HepG2 (cell line): Measurements from ENCODE around the gene TPX2. TPM values are rescaled to one million over a fixed set of nuclear protein-coding genes. Genes with fewer than 3 reads are reported as not detected.

Experiments
- DNMT3B ChIP-seq: conservative IDR thresholded peaks from 2 replicates; pipeline ENCODE4 v1.6.1; 2016; ENCODE audit warnings: missing biosample characterization, control low read depth
- DR1 ChIP-seq: sonication (generic); formaldehyde crosslinking; IDR thresholded peaks from 2 replicates; pipeline ENCODE4 v1.8.0; 2021; ENCODE audit warnings: mild to moderate bottlenecking, missing genetic modification reagents, inconsistent platforms
- EZH2 ChIP-seq: conservative IDR thresholded peaks from 2 replicates; pipeline ENCODE4 v1.6.1; 2012; ENCODE audit warnings: mild to moderate bottlenecking, low read depth, low read length, moderate library complexity
- GTF3A ChIP-seq: sonication (generic); formaldehyde crosslinking; conservative IDR thresholded peaks from 2 replicates; pipeline ENCODE4 v1.4.0; 2020; ENCODE audit warnings: mild to moderate bottlenecking, missing genetic modification reagents
- IKZF4 ChIP-seq: sonication (generic); formaldehyde crosslinking; IDR thresholded peaks from 2 replicates; pipeline ENCODE4 v1.5.1; 2020; ENCODE audit warnings: borderline replicate concordance, mild to moderate bottlenecking, low read depth, missing genetic modification reagents; ENCODE audit errors: not compliant biosample characterization
- IRF2 ChIP-seq: IDR thresholded peaks from 2 replicates; pipeline ENCODE4 v1.6.1; 2018; ENCODE audit warnings: missing genetic modification reagents, missing compliant biosample characterization
- KAT2B ChIP-seq: fragments of 150-350 bp; IDR thresholded peaks from 2 replicates; pipeline ENCODE4 v1.6.1; 2014; ENCODE audit warnings: low read depth, low read length, borderline replicate concordance
- KMT2A ChIP-seq: sonication (generic); formaldehyde crosslinking; IDR thresholded peaks from 2 replicates; pipeline ENCODE4 v1.4.0; 2020; ENCODE audit warnings: missing genetic modification reagents
- MEF2D ChIP-seq: sonication (generic); formaldehyde crosslinking; IDR thresholded peaks from 2 replicates; pipeline ENCODE4 v1.5.1; 2020; ENCODE audit warnings: mild to moderate bottlenecking, missing genetic modification reagents
- MIXL1 ChIP-seq: IDR thresholded peaks from 2 replicates; pipeline ENCODE4 v1.6.1; 2016
- SRY ChIP-seq: sonication (generic); formaldehyde crosslinking; IDR thresholded peaks from 2 replicates; pipeline ENCODE4 v1.8.0; 2022; ENCODE audit warnings: mild to moderate bottlenecking, missing genetic modification reagents
- TBL1XR1 ChIP-seq: fragments of 150-350 bp; IDR thresholded peaks from 2 replicates; pipeline ENCODE4 v1.6.1; 2014; ENCODE audit warnings: borderline replicate concordance, low read length; ENCODE audit not compliant: partially characterized antibody
- YEATS4 ChIP-seq: sonication (generic); formaldehyde crosslinking; IDR thresholded peaks from 2 replicates; pipeline ENCODE4 v1.4.0; 2020; ENCODE audit warnings: missing genetic modification reagents, borderline replicate concordance
- ZBTB1 ChIP-seq: sonication (generic); formaldehyde crosslinking; IDR thresholded peaks from 2 replicates; pipeline ENCODE4 v1.4.0; 2020; ENCODE audit warnings: missing genetic modification reagents, borderline replicate concordance
- ZBTB42 ChIP-seq: sonication (generic); formaldehyde crosslinking; IDR thresholded peaks from 2 replicates; pipeline ENCODE4 v1.5.0; 2020; ENCODE audit warnings: mild to moderate bottlenecking, missing genetic modification reagents
- ZNF121 ChIP-seq: sonication (generic); formaldehyde crosslinking; IDR thresholded peaks from 2 replicates; pipeline ENCODE4 v1.5.0; 2020; ENCODE audit warnings: mild to moderate bottlenecking, missing genetic modification reagents
- ZNF232 ChIP-seq: sonication (generic); formaldehyde crosslinking; IDR thresholded peaks from 2 replicates; pipeline ENCODE4 v1.4.0; 2020; ENCODE audit warnings: missing genetic modification reagents, borderline replicate concordance
- ZNF260 ChIP-seq: sonication (generic); formaldehyde crosslinking; IDR thresholded peaks from 2 replicates; pipeline ENCODE4 v1.4.0; 2020; ENCODE audit warnings: missing genetic modification reagents, low read depth, mild to moderate bottlenecking, borderline replicate concordance
- ZNF34 ChIP-seq: sonication (generic); formaldehyde crosslinking; IDR thresholded peaks from 2 replicates; pipeline ENCODE4 v1.4.0; 2020; ENCODE audit warnings: mild to moderate bottlenecking, missing genetic modification reagents, borderline replicate concordance
- ZNF552 ChIP-seq: sonication (generic); formaldehyde crosslinking; IDR thresholded peaks from 2 replicates; pipeline ENCODE4 v1.9.0; 2022; ENCODE audit warnings: missing genetic modification reagents, mild to moderate bottlenecking, borderline replicate concordance
- ZNF572 ChIP-seq: sonication (generic); formaldehyde crosslinking; IDR thresholded peaks from 2 replicates; pipeline ENCODE4 v1.5.1; 2020; ENCODE audit warnings: mild to moderate bottlenecking, missing genetic modification reagents
- ZNF772 ChIP-seq: sonication (generic); formaldehyde crosslinking; IDR thresholded peaks from 2 replicates; pipeline ENCODE4 v1.5.0; 2020; ENCODE audit warnings: mild to moderate bottlenecking, missing genetic modification reagents
- ZNF790 ChIP-seq: sonication (generic); formaldehyde crosslinking; IDR thresholded peaks from 2 replicates; pipeline ENCODE4 v1.8.0; 2022; ENCODE audit warnings: missing genetic modification reagents, mild to moderate bottlenecking, borderline replicate concordance
- polyA plus RNA-seq, 8 experiments: library from polyadenylated mRNA; depleted of rRNA in 3 of 8; stranded (reverse) in 7 of 8; unstranded in 1 of 8; fragments of >200 nt; fragmentation: Illumina TruSeq in 4 of 8; extraction: Trizol in 4 of 8; gene quantifications; 2 replicates each; pipeline versions ENCODE4 v1.2.1 to v1.2.3, GENCODE V29; 2011 to 2016; ENCODE audit warnings: low read depth in 4 of 8, missing spikeins in 1 of 8, mixed read lengths in 1 of 8; ENCODE audit not compliant: insufficient read depth in 1 of 8
- total RNA-seq, 5 experiments: library from RNA; depleted of rRNA; stranded (reverse); fragments of >200 nt; fragmentation: Illumina TruSeq; extraction: Trizol; gene quantifications; 2 replicates each; pipeline ENCODE4 v1.2.3, GENCODE V29; 2016; ENCODE audit warnings: low read depth in 1 of 5
- TF ChIP-seq, protein P1 (sequence below): IDR thresholded peaks from 2 replicates; pipeline ENCODE4 v1.6.1; 2018; ENCODE audit warnings: missing genetic modification reagents
- TF ChIP-seq, protein P2 (sequence below): sonication (generic); formaldehyde crosslinking; IDR thresholded peaks from 2 replicates; pipeline ENCODE4 v1.5.0; 2020; ENCODE audit warnings: missing genetic modification reagents
- TF ChIP-seq, protein P3 (sequence below): sonication (generic); formaldehyde crosslinking; IDR thresholded peaks from 2 replicates; pipeline ENCODE4 v1.4.0; 2020; ENCODE audit warnings: missing genetic modification reagents

TPX2 gene
- total and polyA plus RNA-seq, 2 of the 13 experiments (the other 11 are each of a cell fraction or from before 2014, with no cell fraction given) = 34.3 to 124 TPM

DNA sequence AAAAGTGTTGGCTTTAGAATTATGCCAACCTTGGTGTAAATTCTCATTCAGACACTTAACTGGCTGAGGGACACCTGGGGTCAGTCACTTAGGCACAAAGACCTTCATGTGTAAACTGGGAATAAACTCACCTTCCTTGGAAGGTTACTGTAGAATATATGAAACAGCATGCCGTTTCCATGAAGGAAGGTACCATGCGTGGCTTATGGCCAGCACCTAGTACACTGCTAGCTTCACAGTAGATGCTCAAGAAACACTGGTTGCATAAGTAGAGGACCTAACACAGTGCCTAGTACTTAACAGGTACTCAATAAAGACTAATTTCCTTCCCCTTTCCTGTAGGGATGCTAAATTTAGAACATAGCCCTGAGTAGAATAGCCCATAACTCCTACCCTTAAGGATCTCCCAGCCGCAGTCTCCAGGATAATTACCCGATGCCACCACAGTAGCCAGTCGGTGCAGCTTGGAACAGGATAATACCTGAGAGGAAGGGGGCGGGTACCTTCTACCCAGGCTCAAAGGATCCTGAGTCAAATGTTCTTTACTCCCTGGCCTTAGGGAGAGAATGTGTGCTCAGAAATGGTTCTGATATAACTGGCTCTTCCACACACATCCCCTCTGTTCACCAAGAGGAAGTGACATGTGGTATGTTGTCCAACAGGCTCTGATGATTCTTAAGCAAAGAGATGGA lies 20.0 kb upstream of the TPX2 start (continued):
- TF ChIP-seq, protein P1, sequence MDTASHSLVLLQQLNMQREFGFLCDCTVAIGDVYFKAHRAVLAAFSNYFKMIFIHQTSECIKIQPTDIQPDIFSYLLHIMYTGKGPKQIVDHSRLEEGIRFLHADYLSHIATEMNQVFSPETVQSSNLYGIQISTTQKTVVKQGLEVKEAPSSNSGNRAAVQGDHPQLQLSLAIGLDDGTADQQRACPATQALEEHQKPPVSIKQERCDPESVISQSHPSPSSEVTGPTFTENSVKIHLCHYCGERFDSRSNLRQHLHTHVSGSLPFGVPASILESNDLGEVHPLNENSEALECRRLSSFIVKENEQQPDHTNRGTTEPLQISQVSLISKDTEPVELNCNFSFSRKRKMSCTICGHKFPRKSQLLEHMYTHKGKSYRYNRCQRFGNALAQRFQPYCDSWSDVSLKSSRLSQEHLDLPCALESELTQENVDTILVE (CRISPR knock-in tag) = no peak
- TF ChIP-seq, protein P2, sequence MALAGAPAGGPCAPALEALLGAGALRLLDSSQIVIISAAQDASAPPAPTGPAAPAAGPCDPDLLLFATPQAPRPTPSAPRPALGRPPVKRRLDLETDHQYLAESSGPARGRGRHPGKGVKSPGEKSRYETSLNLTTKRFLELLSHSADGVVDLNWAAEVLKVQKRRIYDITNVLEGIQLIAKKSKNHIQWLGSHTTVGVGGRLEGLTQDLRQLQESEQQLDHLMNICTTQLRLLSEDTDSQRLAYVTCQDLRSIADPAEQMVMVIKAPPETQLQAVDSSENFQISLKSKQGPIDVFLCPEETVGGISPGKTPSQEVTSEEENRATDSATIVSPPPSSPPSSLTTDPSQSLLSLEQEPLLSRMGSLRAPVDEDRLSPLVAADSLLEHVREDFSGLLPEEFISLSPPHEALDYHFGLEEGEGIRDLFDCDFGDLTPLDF (CRISPR knock-in tag) = no peak
- TF ChIP-seq MEF2D (CRISPR knock-in tag) (no peak), SRY (CRISPR knock-in tag) (0 out of 2 replicates have a peak, but pooled peaks have one; percentile 4), ZNF34 (CRISPR knock-in tag) (no peak), ZNF260 (CRISPR knock-in tag) (no peak), ZNF121 (no peak), DNMT3B (no peak), DR1 (CRISPR knock-in tag) (no peak), ZNF232 (CRISPR knock-in tag) (0 out of 2 replicates have a peak, but pooled peaks have one; percentile 16), ZBTB42 (CRISPR knock-in tag) (no peak), IRF2 (CRISPR knock-in tag) (peak; percentile 20; the same call in 1 of the 2 replicates), ZNF552 (CRISPR knock-in tag) (no peak), IKZF4 (no peak), GTF3A (CRISPR knock-in tag) (no peak), EZH2 (no peak), ZNF772 (CRISPR knock-in tag) (no peak), TBL1XR1 (no peak), MIXL1 (CRISPR knock-in tag) (no peak), KAT2B (no peak), YEATS4 (no peak), ZNF572 (CRISPR knock-in tag) (no peak), ZNF790 (CRISPR knock-in tag) (no peak), KMT2A (CRISPR knock-in tag) (no peak; the same call in 1 of the 2 replicates), ZBTB1 (CRISPR knock-in tag) (no peak)
- TF ChIP-seq, protein P3, sequence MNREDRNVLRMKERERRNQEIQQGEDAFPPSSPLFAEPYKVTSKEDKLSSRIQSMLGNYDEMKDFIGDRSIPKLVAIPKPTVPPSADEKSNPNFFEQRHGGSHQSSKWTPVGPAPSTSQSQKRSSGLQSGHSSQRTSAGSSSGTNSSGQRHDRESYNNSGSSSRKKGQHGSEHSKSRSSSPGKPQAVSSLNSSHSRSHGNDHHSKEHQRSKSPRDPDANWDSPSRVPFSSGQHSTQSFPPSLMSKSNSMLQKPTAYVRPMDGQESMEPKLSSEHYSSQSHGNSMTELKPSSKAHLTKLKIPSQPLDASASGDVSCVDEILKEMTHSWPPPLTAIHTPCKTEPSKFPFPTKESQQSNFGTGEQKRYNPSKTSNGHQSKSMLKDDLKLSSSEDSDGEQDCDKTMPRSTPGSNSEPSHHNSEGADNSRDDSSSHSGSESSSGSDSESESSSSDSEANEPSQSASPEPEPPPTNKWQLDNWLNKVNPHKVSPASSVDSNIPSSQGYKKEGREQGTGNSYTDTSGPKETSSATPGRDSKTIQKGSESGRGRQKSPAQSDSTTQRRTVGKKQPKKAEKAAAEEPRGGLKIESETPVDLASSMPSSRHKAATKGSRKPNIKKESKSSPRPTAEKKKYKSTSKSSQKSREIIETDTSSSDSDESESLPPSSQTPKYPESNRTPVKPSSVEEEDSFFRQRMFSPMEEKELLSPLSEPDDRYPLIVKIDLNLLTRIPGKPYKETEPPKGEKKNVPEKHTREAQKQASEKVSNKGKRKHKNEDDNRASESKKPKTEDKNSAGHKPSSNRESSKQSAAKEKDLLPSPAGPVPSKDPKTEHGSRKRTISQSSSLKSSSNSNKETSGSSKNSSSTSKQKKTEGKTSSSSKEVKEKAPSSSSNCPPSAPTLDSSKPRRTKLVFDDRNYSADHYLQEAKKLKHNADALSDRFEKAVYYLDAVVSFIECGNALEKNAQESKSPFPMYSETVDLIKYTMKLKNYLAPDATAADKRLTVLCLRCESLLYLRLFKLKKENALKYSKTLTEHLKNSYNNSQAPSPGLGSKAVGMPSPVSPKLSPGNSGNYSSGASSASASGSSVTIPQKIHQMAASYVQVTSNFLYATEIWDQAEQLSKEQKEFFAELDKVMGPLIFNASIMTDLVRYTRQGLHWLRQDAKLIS (CRISPR knock-in tag) = no peak
